Activated naive CD4-positive, alpha-beta T cell treated with anti-CD3 and anti-CD28 coated beads, Interleukin-2, amount 10 ng/mL, durations not matched to agents 7 days and 5 days (primary cell): ENCODE data around the gene OR5M8.

Experiments
- CTCF ChIA-PET: fragments of 350-600 bp; sonication (Branson Sonifier 250); formaldehyde crosslinking; loops from one replicate; lab custom pipeline; 2021; ENCODE audit warnings: antibody characterized with exemption; lab: Charles Lee
- DNase-seq: peaks from one replicate; pipeline ENCODE4 v3.0.0-alpha.2; 2020
- H3K27ac Mint-ChIP-seq: one replicate; pipeline ENCODE4 v1.8.0; 2021; ENCODE audit warnings: mild to moderate bottlenecking, moderate library complexity, mixed read lengths
- H3K27me3 Mint-ChIP-seq: one replicate; pipeline ENCODE4 v1.8.0; 2021; ENCODE audit warnings: mild to moderate bottlenecking, mixed read lengths
- H3K36me3 Mint-ChIP-seq: one replicate; pipeline ENCODE4 v1.8.0; 2021; ENCODE audit warnings: mixed read lengths
- H3K4me1 Mint-ChIP-seq: one replicate; pipeline ENCODE4 v1.8.0; 2021; ENCODE audit warnings: mixed read lengths
- H3K4me3 Mint-ChIP-seq: one replicate; pipeline ENCODE4 v1.8.0; 2021; ENCODE audit warnings: mild to moderate bottlenecking, moderate library complexity, mixed read lengths
- H3K9me3 Mint-ChIP-seq: one replicate; pipeline ENCODE4 v1.8.0; 2021; ENCODE audit warnings: mixed read lengths

The OR5M8 gene

DNA sequence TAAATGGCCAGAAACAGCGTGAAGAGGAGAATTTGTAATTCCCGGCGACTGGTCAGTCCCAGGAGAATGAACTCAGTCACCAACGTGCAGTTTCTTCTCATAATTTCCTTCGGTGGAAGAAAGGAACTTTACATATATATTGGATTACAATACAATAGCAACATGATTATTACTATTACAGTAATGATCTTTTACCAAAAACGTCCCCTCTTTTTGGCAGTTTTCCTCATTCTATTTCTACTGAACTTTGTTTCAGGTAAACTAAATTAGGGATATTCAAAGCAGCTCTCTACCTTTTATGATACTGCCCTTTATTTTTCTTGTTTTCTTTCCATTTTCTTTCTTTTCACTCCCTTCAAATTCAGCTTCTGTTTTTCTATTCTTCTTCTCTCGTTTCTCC is at the start of gene OR5M8:
TSS of gene OR5M8 (minus strand) at position 101 of the 400 bp plus-strand sequence. CDS start at position 101, 0 bp downstream.
- Mint-ChIP-seq H3K4me3 (no peak within 1 kb of the TSS), H3K4me1 (no peaks in the 10 kb centered on the region), H3K9me3 (peaks cover 18% of the 10 kb centered on the region), H3K27ac (no peak within 1 kb of the TSS), H3K27me3 (no peaks in the 10 kb centered on the region), H3K36me3 (no peaks in the 10 kb centered on the region)
- DNase-seq: no peak
- CTCF ChIA-PET: no interaction called here

DNA sequence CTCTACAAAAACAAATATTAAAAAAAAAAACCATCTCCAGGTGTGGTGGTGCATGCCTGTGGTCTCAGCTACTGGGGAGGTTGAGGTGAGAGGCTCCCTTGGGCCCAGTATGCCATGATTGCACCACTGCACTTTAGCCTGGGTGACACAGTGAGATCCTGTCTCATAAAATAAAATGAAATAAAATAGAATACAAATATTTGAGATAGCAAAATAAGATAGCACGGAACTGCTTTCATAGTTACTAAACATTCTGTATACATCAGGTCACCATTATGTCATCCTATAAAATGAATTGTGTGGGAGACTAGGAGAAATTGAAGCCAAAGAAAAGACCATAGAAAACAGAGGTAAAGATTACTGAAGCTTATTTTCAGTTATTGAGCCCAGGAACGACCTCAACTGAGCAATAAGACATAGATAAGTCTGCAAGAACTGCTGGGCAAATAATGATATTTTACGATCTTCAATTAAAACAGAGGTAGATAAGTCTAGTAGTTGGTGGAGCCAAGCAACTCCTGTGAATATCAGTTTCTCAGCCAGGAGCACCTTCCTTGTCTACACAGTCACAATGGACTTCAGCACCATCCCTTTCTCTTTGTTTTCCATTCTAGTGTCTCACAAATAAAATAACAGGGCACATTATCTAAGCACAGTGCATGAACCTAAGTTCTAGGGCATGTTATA is 42.0 kb upstream of the OR5M8 start:
- CTCF ChIA-PET: no interaction called here
- DNase-seq: no peak
- H3K27me3 Mint-ChIP-seq: no peaks in the 10 kb centered on the region

DNA sequence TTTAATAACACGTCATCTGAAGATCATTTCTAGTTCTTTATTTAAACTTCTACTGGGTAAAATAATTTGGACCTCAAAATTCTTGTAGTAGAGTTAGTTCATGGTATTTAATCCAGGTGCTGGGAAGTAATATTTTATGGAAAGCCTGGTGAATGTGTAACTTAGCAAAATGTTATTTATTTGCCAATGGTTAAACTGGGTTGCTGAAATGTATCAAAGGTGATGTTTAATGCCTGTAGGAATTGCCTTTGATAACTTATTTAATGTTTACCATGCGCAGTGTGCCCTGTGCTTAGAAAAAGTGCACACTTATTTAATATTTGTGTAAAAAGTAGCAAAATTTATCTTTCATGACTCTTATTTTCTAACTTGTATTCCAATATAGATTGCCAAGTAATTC is 40.7 kb upstream of the OR5M8 start:
- no peaks in the 10 kb centered on the region for H3K4me1 Mint-ChIP-seq
- no peak overlapping the region for H3K4me3 Mint-ChIP-seq
- DNase-seq: no peak

More for the DNA sequence above, 42.0 kb upstream of the OR5M8 start:
- no peaks in the 10 kb centered on the region for H3K4me1 Mint-ChIP-seq
- no peak overlapping the region for H3K4me3 Mint-ChIP-seq
- H3K27ac Mint-ChIP-seq: no peak overlapping the region
- H3K9me3 Mint-ChIP-seq: peaks cover 2% of the 10 kb centered on the region
- no peaks in the 10 kb centered on the region for H3K36me3 Mint-ChIP-seq

DNA sequence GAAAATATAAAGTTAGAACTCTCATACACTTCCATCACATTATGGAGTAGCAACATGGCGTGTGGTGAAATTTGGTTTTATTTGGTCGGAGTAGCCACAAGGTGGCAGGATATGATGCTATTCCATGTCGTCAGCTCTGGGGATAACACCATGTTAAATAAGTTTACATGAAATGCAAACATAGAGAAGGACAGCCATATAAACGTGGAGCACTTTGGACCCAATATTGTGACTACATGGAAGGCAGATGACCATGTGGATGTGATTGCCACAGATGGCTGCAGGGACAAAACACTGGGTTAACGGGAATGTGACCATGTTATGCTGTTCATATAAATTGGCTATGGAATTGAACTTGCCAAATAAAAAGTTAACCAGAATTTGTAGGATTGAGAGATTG is 30.8 kb upstream of the OR5M8 start:
- Mint-ChIP-seq H3K4me3 (no peak overlapping the region), H3K9me3 (peaks cover 18% of the 10 kb centered on the region), H3K27me3 (no peaks in the 10 kb centered on the region), H3K4me1 (no peaks in the 10 kb centered on the region), H3K36me3 (no peaks in the 10 kb centered on the region), H3K27ac (no peak overlapping the region)
- CTCF ChIA-PET: no interaction called here
- no peak for DNase-seq

More for the DNA sequence above, 40.7 kb upstream of the OR5M8 start:
- Mint-ChIP-seq H3K27ac (no peak overlapping the region), H3K9me3 (peaks cover 4% of the 10 kb centered on the region), H3K27me3 (no peaks in the 10 kb centered on the region), H3K36me3 (no peaks in the 10 kb centered on the region)
- CTCF ChIA-PET: no interaction called here

DNA sequence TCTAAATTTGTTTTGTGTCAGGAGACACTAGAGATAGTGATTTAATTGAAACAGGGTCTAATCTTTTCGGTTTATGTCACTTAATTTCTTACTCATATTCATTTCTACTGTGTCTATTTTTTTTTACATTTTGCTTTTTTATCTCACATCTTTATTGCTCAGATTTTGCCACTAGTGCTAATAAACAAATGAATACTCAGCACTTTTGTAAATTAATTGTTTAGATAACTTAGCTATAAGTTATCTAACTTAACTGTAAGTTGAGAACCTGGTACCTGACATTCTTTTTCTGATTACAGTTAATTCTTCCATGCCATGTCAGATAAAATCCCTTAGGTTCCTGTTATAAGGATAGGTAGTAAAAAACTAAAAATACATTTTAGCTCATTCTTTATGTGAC is 22.1 kb upstream of the OR5M8 start:
- no peak overlapping the region for H3K4me3 Mint-ChIP-seq
- no peaks in the 10 kb centered on the region for H3K4me1 Mint-ChIP-seq
- no peak overlapping the region for H3K27ac Mint-ChIP-seq
- H3K36me3 Mint-ChIP-seq: no peaks in the 10 kb centered on the region
- no peaks in the 10 kb centered on the region for H3K27me3 Mint-ChIP-seq
- DNase-seq: no peak
- H3K9me3 Mint-ChIP-seq: peaks cover 10% of the 10 kb centered on the region
- CTCF ChIA-PET: no interaction called here

DNA sequence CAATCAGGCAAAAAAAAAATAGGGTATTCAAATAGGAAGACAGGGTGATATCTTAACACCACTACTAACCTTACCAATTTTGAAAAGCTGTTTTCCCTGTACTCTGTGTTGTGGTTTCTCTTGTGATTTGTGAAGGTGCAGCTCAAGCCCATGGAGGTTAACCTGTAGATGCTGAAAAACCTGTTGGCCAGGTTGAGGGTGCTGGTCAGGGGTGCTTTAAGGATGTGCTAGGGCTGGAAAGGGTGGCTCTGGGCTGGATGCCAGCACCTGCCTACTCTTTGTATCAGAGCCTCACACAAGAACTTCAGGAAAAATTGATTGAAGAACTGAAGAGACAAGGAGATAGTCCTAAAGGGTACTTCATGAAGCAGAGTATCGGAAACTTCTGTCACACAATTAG is 18.3 kb upstream of the OR5M8 start:
- Mint-ChIP-seq H3K4me3 (no peak overlapping the region), H3K27me3 (no peaks in the 10 kb centered on the region), H3K4me1 (no peaks in the 10 kb centered on the region), H3K36me3 (no peaks in the 10 kb centered on the region), H3K9me3 (peaks cover 6% of the 10 kb centered on the region), H3K27ac (no peak overlapping the region)
- CTCF ChIA-PET: no interaction called here
- no peak for DNase-seq

DNA sequence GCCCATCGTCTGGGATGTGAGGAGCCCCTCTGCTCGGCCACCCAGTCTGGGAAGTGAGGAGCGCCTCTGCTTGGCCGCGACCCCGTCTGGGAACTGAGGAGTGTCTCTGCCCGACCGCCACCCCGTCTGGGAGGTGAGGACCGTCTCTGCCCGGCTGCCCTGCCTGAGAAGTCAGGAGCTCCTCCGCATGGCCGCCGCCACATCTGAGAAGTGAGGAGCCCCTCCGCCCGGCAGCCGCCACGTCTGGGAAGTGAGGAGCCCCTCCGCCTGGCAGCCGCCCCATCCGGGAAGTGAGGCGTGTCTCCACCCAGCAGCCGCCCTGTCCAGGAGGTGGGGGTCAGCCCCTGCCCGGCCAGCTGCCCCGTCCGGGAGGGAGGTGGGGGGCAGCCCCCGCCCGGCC is 5.8 kb upstream of the OR5M8 start:
- CTCF ChIA-PET: no interaction called here
- Mint-ChIP-seq H3K4me1 (no peaks in the 10 kb centered on the region), H3K27ac (no peak overlapping the region), H3K27me3 (no peaks in the 10 kb centered on the region), H3K36me3 (no peaks in the 10 kb centered on the region), H3K4me3 (no peak overlapping the region), H3K9me3 (peaks cover 15% of the 10 kb centered on the region)
- no peak for DNase-seq

DNA sequence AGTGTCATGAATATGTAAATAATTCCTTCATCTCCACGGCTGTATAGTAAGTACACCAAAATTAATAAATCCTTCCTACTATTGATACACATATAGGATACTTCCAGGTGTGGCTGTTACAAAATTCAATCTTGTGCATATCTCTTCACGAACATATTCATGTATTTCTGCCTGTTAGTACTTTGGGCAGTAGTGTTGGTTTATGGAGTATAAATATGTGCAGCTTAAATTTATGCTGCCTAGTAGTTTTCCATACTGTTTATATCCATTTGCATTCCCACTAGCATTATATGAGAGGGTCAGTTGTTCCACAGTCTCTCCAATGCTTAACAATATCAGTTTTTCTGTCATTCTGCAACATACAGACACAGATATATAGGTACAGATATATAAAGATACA is 3.9 kb upstream of the OR5M8 start:
- Mint-ChIP-seq H3K27me3 (no peaks in the 10 kb centered on the region), H3K9me3 (peaks cover 20% of the 10 kb centered on the region), H3K4me1 (no peaks in the 10 kb centered on the region), H3K27ac (no peak overlapping the region), H3K4me3 (no peak overlapping the region), H3K36me3 (no peaks in the 10 kb centered on the region)
- no peak for DNase-seq
- CTCF ChIA-PET: no interaction called here

DNA sequence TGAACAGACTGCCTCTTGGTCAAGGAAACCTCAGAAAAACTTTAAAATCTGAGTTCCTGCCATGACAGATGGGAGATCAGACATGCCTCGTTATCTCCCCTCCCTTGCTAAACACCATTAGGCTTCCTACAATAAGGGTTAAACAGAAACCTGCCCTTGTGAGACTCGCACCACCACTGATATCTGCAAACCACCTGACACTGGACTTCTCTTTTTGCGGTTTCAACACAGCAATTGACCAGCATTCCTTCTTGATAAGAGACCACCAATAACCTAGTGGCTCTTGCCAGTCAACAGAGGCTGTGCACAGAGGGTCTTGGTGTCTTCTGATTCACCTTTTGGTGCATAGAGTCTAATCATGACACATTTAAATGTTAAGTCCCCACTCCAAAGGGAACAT is 4.4 kb downstream of the OR5M8 start:
- CTCF ChIA-PET: no interaction called here
- no peaks in the 10 kb centered on the region for H3K4me1 Mint-ChIP-seq
- no peaks in the 10 kb centered on the region for H3K27me3 Mint-ChIP-seq
- H3K36me3 Mint-ChIP-seq: no peaks in the 10 kb centered on the region
- H3K4me3 Mint-ChIP-seq: no peak overlapping the region
- H3K9me3 Mint-ChIP-seq: peaks cover 15% of the 10 kb centered on the region
- DNase-seq: no peak
- no peak overlapping the region for H3K27ac Mint-ChIP-seq

DNA sequence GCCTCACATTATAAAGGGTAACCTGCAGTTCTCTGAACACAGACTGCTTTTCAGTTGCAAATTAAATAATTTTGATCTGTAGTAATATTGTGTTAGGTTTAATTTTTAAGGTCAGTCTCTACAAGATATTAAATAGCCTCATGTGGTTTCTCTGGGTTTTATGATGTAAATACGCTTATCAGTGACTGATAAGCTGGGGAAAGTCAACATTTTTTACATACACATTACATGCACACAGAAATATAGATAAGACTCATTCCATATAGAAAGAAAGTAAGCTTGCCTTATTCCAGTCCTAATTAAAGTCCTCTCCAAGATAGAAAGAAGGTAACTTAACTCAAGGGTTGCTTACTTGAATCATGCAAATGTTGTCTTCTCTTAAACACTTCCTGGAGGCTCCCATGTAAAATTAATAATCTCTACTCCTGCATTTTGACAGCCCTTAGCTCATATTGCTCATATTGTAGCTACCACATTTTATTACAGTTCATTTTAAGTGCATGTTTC is 16.4 kb downstream of the OR5M8 start:
- Mint-ChIP-seq H3K4me3 (no peak overlapping the region), H3K27me3 (no peaks in the 10 kb centered on the region), H3K4me1 (no peaks in the 10 kb centered on the region), H3K36me3 (no peaks in the 10 kb centered on the region), H3K27ac (no peak overlapping the region), H3K9me3 (peaks cover 18% of the 10 kb centered on the region)
- CTCF ChIA-PET: no interaction called here
- DNase-seq: no peak

DNA sequence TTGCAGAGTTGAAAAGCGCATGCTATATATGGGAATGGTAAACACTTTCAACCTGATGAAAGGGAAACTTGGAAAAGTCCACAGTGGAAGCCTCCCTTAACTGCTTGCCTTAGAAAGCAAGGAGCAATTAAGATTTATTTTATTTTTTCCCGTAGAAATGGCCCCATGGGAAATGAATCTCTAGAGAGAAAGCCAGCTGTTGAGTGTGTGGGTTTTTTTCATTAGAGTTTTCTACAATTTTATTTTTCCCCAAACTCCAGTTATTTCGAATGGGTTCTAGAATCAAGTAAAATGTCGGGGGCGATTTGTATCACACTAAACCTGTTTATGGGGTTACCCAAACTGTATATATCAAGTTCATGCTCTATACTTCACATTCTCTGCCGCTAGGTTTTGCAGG is 17.9 kb downstream of the OR5M8 start, which contains the start of gene OR5M3:
TSS of gene OR5M3 (minus strand) at position 101 of the 400 bp plus-strand sequence. CDS start 2,855 bp downstream, outside the sequence.
- Mint-ChIP-seq H3K4me3 (no peak within 1 kb of the TSS), H3K36me3 (no peaks in the 10 kb centered on the region), H3K27me3 (no peaks in the 10 kb centered on the region), H3K9me3 (peaks cover 10% of the 10 kb centered on the region), H3K4me1 (no peaks in the 10 kb centered on the region), H3K27ac (no peak within 1 kb of the TSS)
- CTCF ChIA-PET: no interaction called here
- no peak for DNase-seq

DNA sequence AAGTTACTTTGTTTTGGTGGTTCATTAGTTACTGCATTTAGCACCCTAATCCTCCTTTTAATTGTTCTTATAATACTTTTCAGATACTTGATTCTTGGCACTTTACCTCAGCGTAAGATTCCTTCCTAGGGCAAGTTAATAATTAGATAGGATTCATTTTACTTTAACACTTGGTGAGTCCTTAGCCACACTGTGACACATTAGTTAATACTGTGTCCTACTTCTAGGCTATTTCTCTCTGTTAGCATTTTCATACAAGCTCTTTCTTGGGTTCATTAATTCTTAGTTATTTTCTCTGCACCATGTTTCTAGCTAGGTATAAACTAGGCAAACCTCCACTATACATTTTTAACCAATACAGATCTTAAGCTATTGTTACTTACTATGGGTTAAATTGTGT is 34.1 kb downstream of the OR5M8 start:
- Mint-ChIP-seq H3K27me3 (no peaks in the 10 kb centered on the region), H3K36me3 (no peaks in the 10 kb centered on the region), H3K27ac (no peak overlapping the region), H3K4me3 (no peak overlapping the region), H3K9me3 (peaks cover 19% of the 10 kb centered on the region), H3K4me1 (no peaks in the 10 kb centered on the region)
- DNase-seq: no peak
- CTCF ChIA-PET: no interaction called here

DNA sequence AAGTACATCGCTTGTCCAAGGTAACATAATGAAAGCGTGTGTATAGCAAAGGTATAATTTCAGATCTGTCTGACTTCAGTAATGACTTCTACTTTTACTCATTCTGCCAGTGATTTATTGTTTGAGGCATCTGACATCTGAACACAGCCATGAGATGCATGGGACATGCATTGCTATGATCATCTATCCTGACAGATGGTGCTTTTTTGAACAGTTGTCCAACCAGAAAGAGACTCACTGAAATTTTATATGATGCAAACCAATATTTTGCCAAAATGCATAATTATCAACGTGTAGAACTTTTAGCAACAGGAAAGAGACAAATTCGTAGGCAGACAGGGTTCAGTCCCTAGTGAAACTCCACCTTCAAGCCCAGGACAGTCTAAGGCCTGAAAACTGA is 37.6 kb downstream of the OR5M8 start:
- CTCF ChIA-PET: no interaction called here
- H3K27me3 Mint-ChIP-seq: no peaks in the 10 kb centered on the region
- H3K9me3 Mint-ChIP-seq: peaks cover 11% of the 10 kb centered on the region
- H3K4me1 Mint-ChIP-seq: no peaks in the 10 kb centered on the region
- no peak overlapping the region for H3K27ac Mint-ChIP-seq
- no peak overlapping the region for H3K4me3 Mint-ChIP-seq
- DNase-seq: no peak
- no peaks in the 10 kb centered on the region for H3K36me3 Mint-ChIP-seq
